Measurements from ENCODE around the gene FMNL2. TPM values are rescaled to one million over a fixed set of nuclear protein-coding genes. Genes with fewer than 3 reads are reported as not detected.

Gene FMNL2
- total RNA-seq, 4 donors from 2014 or later, result 6.7 to 17.2 (median 11.5) TPM

DNA sequence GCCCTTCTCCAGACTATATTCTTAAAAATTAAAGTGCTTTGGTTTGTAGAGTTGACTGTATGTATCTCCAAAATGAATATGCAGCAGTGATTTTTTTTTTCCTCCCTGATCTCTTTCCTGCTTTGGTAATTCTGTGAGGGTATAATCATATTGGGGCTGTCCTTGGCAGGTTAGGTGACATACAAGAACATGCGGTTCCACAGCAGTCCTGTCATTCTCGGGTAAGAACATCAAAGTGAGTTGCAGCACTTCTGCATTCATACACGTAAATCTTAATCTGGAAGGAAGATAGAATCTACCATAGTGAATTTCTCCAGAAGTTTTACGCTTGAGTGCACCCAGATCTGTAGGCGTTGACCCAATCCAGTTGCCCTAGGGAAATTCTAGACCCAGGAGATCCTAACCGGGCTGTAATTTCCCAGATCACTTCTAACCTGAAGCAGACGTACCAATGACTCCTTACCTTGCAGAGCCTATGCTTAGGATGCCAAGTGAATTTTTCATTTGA, 272.9 kb downstream of the FMNL2 start:
- ATAC-seq (peak in 1 of 2 donors; percentile 34), DNase-seq (no peak)
- in situ Hi-C loops (cut with MboI; ENCODE audit: low sequenced_read_pairs in 4 of 4) (no loop called here), intact Hi-C loops (cut with DNase I; ENCODE audit: low total_unique reads) (no loop called here)
- Histone ChIP-seq H3K9me3 (no peaks in the 10 kb centered on the region), H3K36me3 (no peaks in the 10 kb centered on the region), H3K27ac (peak overlapping the region; percentile 8 to 54 (median 36)), H3K27me3 (no peaks in the 10 kb centered on the region), H3K4me1 (peaks cover 51 to 57% of the 10 kb centered on the region in 2 donors), H3K4me3 (no peak overlapping the region)
- TF ChIP-seq, protein P1, sequence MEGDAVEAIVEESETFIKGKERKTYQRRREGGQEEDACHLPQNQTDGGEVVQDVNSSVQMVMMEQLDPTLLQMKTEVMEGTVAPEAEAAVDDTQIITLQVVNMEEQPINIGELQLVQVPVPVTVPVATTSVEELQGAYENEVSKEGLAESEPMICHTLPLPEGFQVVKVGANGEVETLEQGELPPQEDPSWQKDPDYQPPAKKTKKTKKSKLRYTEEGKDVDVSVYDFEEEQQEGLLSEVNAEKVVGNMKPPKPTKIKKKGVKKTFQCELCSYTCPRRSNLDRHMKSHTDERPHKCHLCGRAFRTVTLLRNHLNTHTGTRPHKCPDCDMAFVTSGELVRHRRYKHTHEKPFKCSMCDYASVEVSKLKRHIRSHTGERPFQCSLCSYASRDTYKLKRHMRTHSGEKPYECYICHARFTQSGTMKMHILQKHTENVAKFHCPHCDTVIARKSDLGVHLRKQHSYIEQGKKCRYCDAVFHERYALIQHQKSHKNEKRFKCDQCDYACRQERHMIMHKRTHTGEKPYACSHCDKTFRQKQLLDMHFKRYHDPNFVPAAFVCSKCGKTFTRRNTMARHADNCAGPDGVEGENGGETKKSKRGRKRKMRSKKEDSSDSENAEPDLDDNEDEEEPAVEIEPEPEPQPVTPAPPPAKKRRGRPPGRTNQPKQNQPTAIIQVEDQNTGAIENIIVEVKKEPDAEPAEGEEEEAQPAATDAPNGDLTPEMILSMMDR (IDR thresholded peaks at IDR 0.05 in 4 of 5, conservative IDR thresholded peaks at IDR 0.05 in 1 of 5), result no peak
- no peak for TF ChIP-seq POLR2A (IDR thresholded peaks at IDR 0.05)

DNA sequence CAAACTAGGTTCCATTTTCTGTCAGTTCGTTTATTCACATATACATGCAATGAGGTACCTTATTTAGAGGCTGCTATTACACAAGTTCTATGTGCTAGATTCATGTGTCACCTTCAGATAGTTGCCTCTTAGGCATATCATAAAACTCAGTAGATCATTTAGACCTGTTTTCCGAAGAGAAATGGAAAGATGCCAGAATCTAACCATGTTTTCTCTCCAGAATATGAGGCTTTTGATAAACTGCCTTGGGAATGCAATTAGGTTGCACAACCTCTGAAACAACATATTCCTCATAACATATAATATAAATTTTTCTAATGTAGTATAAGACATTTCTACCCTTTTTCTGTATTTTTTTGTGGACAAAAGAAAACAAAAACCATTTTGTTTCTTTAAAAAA, 274.2 kb downstream of the FMNL2 start:
- H3K36me3 ChIP-seq, result no peaks in the 10 kb centered on the region
- DNase-seq (no peak), ATAC-seq (no peak)
- in situ Hi-C loops (cut with MboI; ENCODE audit: low sequenced_read_pairs in 4 of 4) (no loop called here), intact Hi-C loops (cut with DNase I; ENCODE audit: low total_unique reads) (no loop called here)
- H3K4me3 ChIP-seq, result no peak overlapping the region
- no peaks in the 10 kb centered on the region for H3K27me3 ChIP-seq
- H3K4me1 ChIP-seq, result peaks cover 51 to 60% of the 10 kb centered on the region in 2 donors
- peak overlapping the region; percentile 67 to 75 (median 72) for H3K27ac ChIP-seq
- H3K9me3 ChIP-seq, result no peaks in the 10 kb centered on the region
- no peak for TF ChIP-seq POLR2A (IDR thresholded peaks at IDR 0.05)
- TF ChIP-seq, protein P1 (IDR thresholded peaks at IDR 0.05 in 4 of 5, conservative IDR thresholded peaks at IDR 0.05 in 1 of 5), result no peak

DNA sequence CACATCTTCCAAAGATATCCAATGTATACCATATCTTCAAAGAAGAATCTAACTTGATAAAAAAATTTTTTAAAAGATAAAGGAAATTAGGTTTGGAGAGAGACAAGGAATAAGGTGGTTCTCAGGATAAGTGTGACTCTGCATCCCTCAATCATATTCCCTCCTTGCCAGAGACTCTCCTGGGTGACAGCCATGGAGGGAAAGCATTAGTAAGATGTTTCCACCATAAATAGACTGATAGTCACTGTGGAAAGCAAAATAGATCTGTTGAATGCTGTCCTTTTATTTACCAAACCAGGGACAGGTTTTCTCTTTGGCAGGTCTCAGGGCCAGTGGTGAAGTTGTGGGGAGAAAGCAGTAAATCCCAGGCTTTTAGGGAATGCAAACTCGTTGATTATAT, 274.7 kb downstream of the FMNL2 start:
- TF ChIP-seq, protein P1 (IDR thresholded peaks at IDR 0.05 in 4 of 5, conservative IDR thresholded peaks at IDR 0.05 in 1 of 5), result no peak
- no peak for TF ChIP-seq POLR2A (IDR thresholded peaks at IDR 0.05)
- in situ Hi-C loops (cut with MboI; ENCODE audit: low sequenced_read_pairs in 4 of 4), result no loop called here
- no peak for DNase-seq

DNA sequence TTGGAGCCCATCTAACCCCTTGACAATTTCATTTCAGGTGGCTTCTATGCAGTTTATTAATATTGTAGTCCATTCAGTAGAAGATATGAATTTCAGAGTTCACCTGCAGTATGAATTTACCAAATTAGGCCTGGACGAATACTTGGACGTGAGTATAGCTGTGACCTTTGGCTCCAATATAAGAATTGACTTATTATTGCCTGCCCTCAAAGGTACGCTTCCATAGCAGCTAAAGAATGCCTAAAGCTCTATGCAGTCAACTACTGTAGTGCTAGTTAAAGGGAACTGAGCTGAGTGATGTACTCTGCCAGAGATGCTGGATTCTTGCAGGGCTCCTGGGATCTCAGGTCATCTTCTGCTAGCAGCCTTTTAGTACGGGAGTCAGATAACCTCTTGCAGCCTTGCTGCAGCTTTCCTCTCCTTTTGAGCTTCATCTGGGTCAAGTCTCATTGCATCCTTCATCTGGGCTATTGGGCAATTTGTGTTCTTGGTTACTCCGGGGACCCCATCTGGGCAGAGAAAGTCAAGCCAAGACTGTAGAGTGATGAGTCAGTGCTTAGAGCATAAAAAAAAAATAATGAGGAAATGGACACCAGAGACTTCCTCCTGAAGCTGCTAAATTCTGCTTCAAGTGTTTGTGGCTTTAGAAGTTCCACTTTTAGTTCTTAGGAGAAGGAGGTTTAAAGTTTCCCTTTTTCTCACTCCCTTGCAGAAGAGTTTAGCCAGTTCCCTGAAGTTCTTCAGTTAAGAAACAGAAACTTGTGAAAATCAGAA, 276.7 kb downstream of the FMNL2 start:
- Histone ChIP-seq H3K36me3 (no peaks in the 10 kb centered on the region), H3K4me3 (no peak overlapping the region), H3K27ac (peak overlapping the region; percentile 64 to 75 (median 71)), H3K27me3 (no peaks in the 10 kb centered on the region), H3K9me3 (no peaks in the 10 kb centered on the region), H3K4me1 (peaks cover 60 to 83% of the 10 kb centered on the region in 2 donors)
- peak; percentile 89 to 94 for ATAC-seq
- peak; percentile 53 to 82 for DNase-seq
- TF ChIP-seq POLR2A (IDR thresholded peaks at IDR 0.05), result no peak
- TF ChIP-seq, protein P1 (IDR thresholded peaks at IDR 0.05 in 4 of 5, conservative IDR thresholded peaks at IDR 0.05 in 1 of 5), result no peak
- intact Hi-C loops (cut with DNase I; ENCODE audit: low total_unique reads) (no loop called here), in situ Hi-C loops (cut with MboI; ENCODE audit: low sequenced_read_pairs in 4 of 4) (no loop called here)

More for the DNA sequence above, 274.7 kb downstream of the FMNL2 start:
- Histone ChIP-seq H3K27me3 (no peaks in the 10 kb centered on the region), H3K9me3 (no peaks in the 10 kb centered on the region), H3K4me1 (peaks cover 51 to 65% of the 10 kb centered on the region in 2 donors), H3K4me3 (no peak overlapping the region), H3K27ac (peak overlapping the region; percentile 67 to 75 (median 72)), H3K36me3 (no peaks in the 10 kb centered on the region)
- intact Hi-C loops (cut with DNase I; ENCODE audit: low total_unique reads), result no loop called here
- ATAC-seq, result peak in 1 of 2 donors; percentile 55

Data from gastrocnemius medialis (tissue), 4 donors.